Breast epithelium (tissue), 4 donors: ENCODE data around the gene RICTOR. TPM values are rescaled to one million over a fixed set of nuclear protein-coding genes. Genes with fewer than 3 reads are reported as not detected.

Experiments used
- DNase-seq, 2 donors: peaks; one replicate each; pipeline ENCODE4 v3.0.0-alpha.2; 2019; ENCODE audit warnings: low spot score in 2 of 2
- H3K27ac ChIP-seq, 2 donors: fragments of 200-600 bp; sonication (generic) in 1 of 2; one replicate each; pipeline ENCODE4 v1.5.1; 2016 to 2019; ENCODE audit warnings: mild to moderate bottlenecking in 1 of 2
- H3K27me3 ChIP-seq, 2 donors: fragments of 200-600 bp; sonication (generic) in 1 of 2; one replicate each; pipeline versions ENCODE4 v1.5.1 to v1.6.0; 2017 to 2019; ENCODE audit warnings: control low read depth in 1 of 2, mild to moderate bottlenecking in 1 of 2
- H3K36me3 ChIP-seq: fragments of 200-600 bp; one replicate; pipeline ENCODE4 v1.5.1; 2019
- H3K4me1 ChIP-seq, 2 donors: fragments of 200-600 bp; sonication (generic); one replicate each; pipeline ENCODE4 v1.5.1; 2016 to 2019; ENCODE audit warnings: control low read depth in 1 of 2
- H3K4me3 ChIP-seq, 3 donors: fragments of 200-600 bp; sonication (generic); 1 replicate in 2 of 3; 2 replicates in 1 of 3; pipeline ENCODE4 v1.5.1; 2016 to 2019; ENCODE audit warnings: mild to moderate bottlenecking in 3 of 3, moderate library complexity in 2 of 3
- H3K9me3 ChIP-seq, 2 donors: fragments of 200-600 bp; sonication (generic) in 1 of 2; one replicate each; pipeline ENCODE4 v1.5.1; 2016 to 2019; ENCODE audit warnings: control low read depth in 1 of 2
- POLR2A ChIP-seq: fragments of 450-650 bp; IDR thresholded peaks from one replicate; pipeline ENCODE4 v1.6.1; 2016; ENCODE audit warnings: antibody characterized with exemption, mild to moderate bottlenecking, moderate library complexity
- POLR2AphosphoS5 ChIP-seq, 3 donors: sonication (generic); formaldehyde crosslinking; IDR thresholded peaks; one replicate each; pipeline ENCODE4 v1.6.1; 2017; ENCODE audit warnings: antibody characterized with exemption in 3 of 3
- intact Hi-C: fragments of 100-400 bp; cut with DNase I; formaldehyde crosslinking; loops from one replicate; pipeline ENCODE4 v1.15.1; 2023; ENCODE audit warnings: low total_unique reads
- total RNA-seq, 3 donors: library from RNA; depleted of rRNA; stranded (reverse); fragments of >200 nt; gene quantifications; one replicate each; pipeline ENCODE4 v1.1.0, GENCODE V29; 2016
- TF ChIP-seq, protein P1 (sequence below), 3 donors: fragments of 450-650 bp; IDR thresholded peaks; one replicate each; pipeline ENCODE4 v1.5.1; 2016 to 2017; ENCODE audit warnings: antibody characterized with exemption in 3 of 3, mild to moderate bottlenecking in 3 of 3, moderate library complexity in 3 of 3

The RICTOR gene
- total RNA-seq, 3 donors from 2014 or later: 39.0 to 79.2 (median 58.7) TPM

DNA sequence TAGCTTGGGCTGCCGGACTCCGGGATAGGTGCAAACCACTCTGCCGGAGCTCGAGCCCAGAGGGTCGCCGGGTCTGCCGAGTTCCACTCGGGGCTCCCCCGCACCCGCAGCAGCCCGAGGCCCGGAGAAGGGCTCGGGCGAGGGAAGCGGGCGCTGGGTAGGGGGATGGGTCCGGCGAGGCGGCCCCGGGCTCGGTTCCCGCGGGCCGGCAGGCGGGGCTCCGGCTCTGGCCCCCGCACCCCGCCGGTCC is 507 bp downstream of the RICTOR start:
- H3K4me3 ChIP-seq: peak overlapping the region; percentile 84 to 95 (median 88)
- peak overlapping the region; percentile 99 for H3K27ac ChIP-seq
- H3K9me3 ChIP-seq: no peaks in the 10 kb centered on the region
- no peak for DNase-seq
- H3K27me3 ChIP-seq: no peaks in the 10 kb centered on the region
- intact Hi-C loops: loop anchor here (10.0 kb wide), 1 partner anchor 69 kb away; no protein-coding TSS in a partner anchor
- H3K36me3 ChIP-seq: no peaks in the 10 kb centered on the region
- TF ChIP-seq POLR2A (no peak), POLR2AphosphoS5 (IDR thresholded peaks at IDR 0.05) (no peak)
- TF ChIP-seq, protein P1, sequence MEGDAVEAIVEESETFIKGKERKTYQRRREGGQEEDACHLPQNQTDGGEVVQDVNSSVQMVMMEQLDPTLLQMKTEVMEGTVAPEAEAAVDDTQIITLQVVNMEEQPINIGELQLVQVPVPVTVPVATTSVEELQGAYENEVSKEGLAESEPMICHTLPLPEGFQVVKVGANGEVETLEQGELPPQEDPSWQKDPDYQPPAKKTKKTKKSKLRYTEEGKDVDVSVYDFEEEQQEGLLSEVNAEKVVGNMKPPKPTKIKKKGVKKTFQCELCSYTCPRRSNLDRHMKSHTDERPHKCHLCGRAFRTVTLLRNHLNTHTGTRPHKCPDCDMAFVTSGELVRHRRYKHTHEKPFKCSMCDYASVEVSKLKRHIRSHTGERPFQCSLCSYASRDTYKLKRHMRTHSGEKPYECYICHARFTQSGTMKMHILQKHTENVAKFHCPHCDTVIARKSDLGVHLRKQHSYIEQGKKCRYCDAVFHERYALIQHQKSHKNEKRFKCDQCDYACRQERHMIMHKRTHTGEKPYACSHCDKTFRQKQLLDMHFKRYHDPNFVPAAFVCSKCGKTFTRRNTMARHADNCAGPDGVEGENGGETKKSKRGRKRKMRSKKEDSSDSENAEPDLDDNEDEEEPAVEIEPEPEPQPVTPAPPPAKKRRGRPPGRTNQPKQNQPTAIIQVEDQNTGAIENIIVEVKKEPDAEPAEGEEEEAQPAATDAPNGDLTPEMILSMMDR (IDR thresholded peaks at IDR 0.05): no peak
- peaks cover 0 to 9% of the 10 kb centered on the region in 2 donors for H3K4me1 ChIP-seq

DNA sequence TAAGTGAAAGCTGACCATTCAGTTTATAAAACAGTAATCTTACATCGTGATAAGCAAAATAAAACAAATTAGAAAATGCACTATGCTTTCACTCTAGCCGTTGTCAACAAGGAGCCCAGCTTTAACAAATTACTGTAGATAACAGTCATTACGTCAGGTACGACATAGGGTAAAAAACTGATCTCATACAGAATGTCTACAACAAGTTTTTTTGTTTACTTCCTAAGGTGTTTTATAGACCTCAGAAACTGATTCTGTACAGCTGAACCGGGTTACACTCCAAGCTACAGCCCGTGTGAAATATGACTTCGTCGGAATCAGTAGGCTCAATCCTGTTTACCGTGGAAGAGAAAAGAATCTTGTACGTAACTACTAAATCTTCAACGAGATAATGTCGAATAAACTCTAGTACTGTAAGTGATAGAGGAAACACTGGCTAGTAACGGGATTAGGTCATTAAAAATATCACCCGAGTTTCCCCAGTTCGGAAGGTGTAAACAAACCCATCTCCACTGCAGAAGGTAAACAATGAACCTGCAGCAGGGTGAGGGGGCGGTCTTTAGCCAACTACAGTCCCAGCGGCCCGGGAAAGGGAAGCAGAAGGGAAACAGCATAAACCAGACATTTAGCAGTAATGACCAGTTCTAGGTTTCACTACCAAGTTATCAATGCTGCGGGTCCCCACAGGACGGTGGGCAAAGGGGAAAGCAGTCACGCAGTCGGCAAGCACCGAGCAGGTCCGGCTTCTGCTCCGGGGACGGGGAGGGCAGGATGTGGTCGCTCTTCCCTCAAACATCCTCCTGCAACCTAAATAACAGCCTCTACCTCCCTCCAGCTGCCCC is 1.1 kb downstream of the RICTOR start:
- Histone ChIP-seq H3K4me1 (peaks cover 0 to 9% of the 10 kb centered on the region in 2 donors), H3K27ac (peak overlapping the region; percentile 99), H3K36me3 (no peaks in the 10 kb centered on the region), H3K27me3 (no peaks in the 10 kb centered on the region), H3K4me3 (peak overlapping the region; percentile 84 to 95 (median 88)), H3K9me3 (no peaks in the 10 kb centered on the region)
- intact Hi-C loops: loop anchor here (10.0 kb wide), 1 partner anchor 68 kb away; no protein-coding TSS in a partner anchor
- peak in 1 of 2 donors; percentile 30 for DNase-seq
- TF ChIP-seq POLR2A: no peak
- TF ChIP-seq POLR2AphosphoS5 (IDR thresholded peaks at IDR 0.05): peak in 1 of 3 donors; percentile 11
- TF ChIP-seq, protein P1 (IDR thresholded peaks at IDR 0.05): no peak

- no peaks in the 10 kb centered on the region for H3K9me3 ChIP-seq
- no peak overlapping the region for H3K27ac ChIP-seq
- no peaks in the 10 kb centered on the region for H3K27me3 ChIP-seq
- H3K36me3 ChIP-seq: no peaks in the 10 kb centered on the region
- no peak for TF ChIP-seq POLR2AphosphoS5 (IDR thresholded peaks at IDR 0.05)
- TF ChIP-seq, protein P1 (IDR thresholded peaks at IDR 0.05): no peak
- no peak for TF ChIP-seq POLR2A
- DNase-seq: no peak
- intact Hi-C loops: no loop called here
- no peak overlapping the region for H3K4me3 ChIP-seq
- H3K4me1 ChIP-seq: peaks cover 0 to 9% of the 10 kb centered on the region in 2 donors
Measured at GRCh38 chr5:39068099-39068498, 6.1 kb downstream of the RICTOR start.

- H3K4me1 ChIP-seq: no peaks in the 10 kb centered on the region
- no peak overlapping the region for H3K27ac ChIP-seq
- H3K36me3 ChIP-seq: no peaks in the 10 kb centered on the region
- no peaks in the 10 kb centered on the region for H3K27me3 ChIP-seq
- no peaks in the 10 kb centered on the region for H3K9me3 ChIP-seq
- no peak overlapping the region for H3K4me3 ChIP-seq
- DNase-seq: no peak
- TF ChIP-seq, protein P1 (IDR thresholded peaks at IDR 0.05): no peak
- intact Hi-C loops: no loop called here
Measured at GRCh38 chr5:39064450-39064849, 9.7 kb downstream of the RICTOR start.

DNA sequence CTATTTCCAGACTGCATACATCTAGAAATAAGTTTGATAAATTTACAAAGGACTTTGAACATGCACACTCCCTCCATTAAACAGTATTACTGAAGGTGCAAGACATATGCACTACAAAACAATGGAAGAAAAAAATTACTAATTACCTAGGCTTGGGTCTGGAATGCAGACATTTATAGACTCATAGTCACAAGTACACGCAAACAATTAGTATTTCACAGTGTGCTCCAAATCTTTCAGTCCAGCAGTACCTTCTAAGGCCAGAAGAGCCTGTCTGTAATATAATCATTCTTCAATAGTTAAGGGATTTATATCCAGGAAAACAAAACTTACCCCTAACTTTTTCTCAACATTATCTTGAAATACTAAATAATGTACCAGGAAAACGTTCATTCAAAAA is 11.2 kb downstream of the RICTOR start:
- H3K4me3 ChIP-seq: no peak overlapping the region
- no peak for TF ChIP-seq POLR2A
- TF ChIP-seq, protein P1 (IDR thresholded peaks at IDR 0.05): no peak
- TF ChIP-seq POLR2AphosphoS5 (IDR thresholded peaks at IDR 0.05): no peak
- intact Hi-C loops: no loop called here
- no peaks in the 10 kb centered on the region for H3K9me3 ChIP-seq
- DNase-seq: no peak
- no peaks in the 10 kb centered on the region for H3K4me1 ChIP-seq
- H3K27ac ChIP-seq: no peak overlapping the region
- H3K27me3 ChIP-seq: no peaks in the 10 kb centered on the region
- no peaks in the 10 kb centered on the region for H3K36me3 ChIP-seq
